Measurements from ENCODE around the gene PITPNB. TPM values are rescaled to one million over a fixed set of nuclear protein-coding genes. Genes with fewer than 3 reads are reported as not detected.

PITPNB gene
- total and polyA plus RNA-seq, 2 of the 13 experiments (the other 11 are each of a cell fraction or from before 2014, with no cell fraction given) = 17.0 to 30.1 TPM

GRCh38 chr22:27870234-27871191, 48.5 kb downstream of the PITPNB start (continued):
- TF ChIP-seq ZNF407 (CRISPR knock-in tag; IDR thresholded peaks at IDR 0.05; ENCODE audit: not compliant biosample characterization) = no peak
- peak; percentile 52; the same call in 1 of the 2 replicates for TF ChIP-seq FOXJ3 (CRISPR knock-in tag; IDR thresholded peaks at IDR 0.05; ENCODE audit: borderline replicate concordance)
- TF ChIP-seq HOXA7 (CRISPR knock-in tag; IDR thresholded peaks at IDR 0.05) = no peak
- no peak for TF ChIP-seq LBX2 (CRISPR knock-in tag; IDR thresholded peaks at IDR 0.05; ENCODE audit: borderline replicate concordance)
- TF ChIP-seq KDM6A (CRISPR knock-in tag; IDR thresholded peaks at IDR 0.05; ENCODE audit: low read depth) = peak; percentile 75
- no peak for TF ChIP-seq ZNF749 (CRISPR knock-in tag; IDR thresholded peaks at IDR 0.05; ENCODE audit: borderline replicate concordance)
- TF ChIP-seq ZNF44 (CRISPR knock-in tag; IDR thresholded peaks at IDR 0.05) = no peak
- no peak for TF ChIP-seq TFAP4 (IDR thresholded peaks at IDR 0.05; ENCODE audit: borderline replicate concordance, low read depth)
- no peak for TF ChIP-seq ZNF556 (CRISPR knock-in tag; IDR thresholded peaks at IDR 0.05; ENCODE audit: borderline replicate concordance)
- no peak for TF ChIP-seq KAT2B (IDR thresholded peaks at IDR 0.05; ENCODE audit: borderline replicate concordance, low read depth, low read length)
- TF ChIP-seq IRF9 (CRISPR knock-in tag; IDR thresholded peaks at IDR 0.05; ENCODE audit: borderline replicate concordance) = no peak
- no peak for TF ChIP-seq TBP (CRISPR knock-in tag; IDR thresholded peaks at IDR 0.05)
- no peak for TF ChIP-seq SNAPC2 (CRISPR knock-in tag; IDR thresholded peaks at IDR 0.05)
- no peak for TF ChIP-seq PHF20 (CRISPR knock-in tag; IDR thresholded peaks at IDR 0.05)
- no peak for TF ChIP-seq ZNF629 (CRISPR knock-in tag; conservative IDR thresholded peaks at IDR 0.05)
- TF ChIP-seq ZFP91 (CRISPR knock-in tag; IDR thresholded peaks at IDR 0.05; ENCODE audit: borderline replicate concordance) = no peak
